Fibroblast of lung (primary cell): ENCODE measurements around the gene SETD9. TPM values are rescaled to one million over a fixed set of nuclear protein-coding genes. Genes with fewer than 3 reads are reported as not detected.

Experiments
- DNase-seq, 2 donors: peaks; one replicate each; pipeline versions ENCODE4 v3.0.0 to v3.0.0-alpha.2; 2010; ENCODE audit warnings: low read depth in 2 of 2
- H2AFZ ChIP-seq: 2 replicates; pipeline ENCODE4 v1.5.1; 2012; ENCODE audit warnings: low read length, control low read depth, inconsistent platforms
- H3K27ac ChIP-seq: 2 replicates; pipeline ENCODE4 v1.5.1; 2011; ENCODE audit warnings: low read length, control low read depth; ENCODE audit not compliant: insufficient read depth
- H3K27me3 ChIP-seq: 2 replicates; pipeline ENCODE4 v1.5.1; 2011; ENCODE audit warnings: mild to moderate bottlenecking, low read length; ENCODE audit not compliant: control insufficient read depth, insufficient read depth
- H3K36me3 ChIP-seq: 2 replicates; pipeline ENCODE4 v1.5.1; 2011; ENCODE audit warnings: low read length; ENCODE audit not compliant: control insufficient read depth, insufficient read depth
- H3K4me1 ChIP-seq: 2 replicates; pipeline ENCODE4 v1.5.1; 2011; ENCODE audit warnings: low read length; ENCODE audit not compliant: control insufficient read depth, insufficient read depth; ENCODE audit errors: extremely low read depth
- H3K4me2 ChIP-seq: 2 replicates; pipeline ENCODE4 v1.5.1; 2011; ENCODE audit warnings: low read length, control low read depth; ENCODE audit not compliant: insufficient read depth; ENCODE audit errors: extremely low read depth
- H3K4me3 ChIP-seq, 4 experiments: fragments of 200-600 bp in 1 of 4; sonication (generic) in 1 of 4; replicated peaks in 1 of 4; 2 replicates each; pipeline ENCODE4 v1.5.1; 2011 to 2016; ENCODE audit warnings: low read length in 4 of 4, low read depth in 3 of 4, mild to moderate bottlenecking in 3 of 4, control low read depth in 2 of 4, inconsistent platforms in 1 of 4, mixed read lengths in 1 of 4; ENCODE audit not compliant: insufficient read depth in 1 of 4; ENCODE audit errors: control extremely low read depth in 1 of 4
- H3K79me2 ChIP-seq: 2 replicates; pipeline ENCODE4 v1.5.1; 2012; ENCODE audit warnings: mild to moderate bottlenecking, low read length, inconsistent platforms; ENCODE audit not compliant: control insufficient read depth, insufficient read depth
- H3K9ac ChIP-seq: 2 replicates; pipeline ENCODE4 v1.5.1; 2011; ENCODE audit warnings: mild to moderate bottlenecking, low read length, control low read depth; ENCODE audit not compliant: insufficient read depth
- H3K9me3 ChIP-seq: 2 replicates; pipeline ENCODE4 v1.5.1; 2012; ENCODE audit warnings: low read depth, low read length; ENCODE audit not compliant: control insufficient read depth, insufficient read depth
- H4K20me1 ChIP-seq: 2 replicates; pipeline ENCODE4 v1.5.1; 2011; ENCODE audit warnings: low read length; ENCODE audit not compliant: control insufficient read depth, insufficient read depth; ENCODE audit errors: extremely low read depth
- EZH2 ChIP-seq: IDR thresholded peaks from 2 replicates; pipeline ENCODE4 v1.5.1; 2012; ENCODE audit warnings: low read length, control low read depth, mild to moderate bottlenecking; ENCODE audit errors: missing control alignments
- polyA plus RNA-seq, 2 donors: library from polyadenylated mRNA; depleted of rRNA in 1 of 2; stranded (reverse) in 1 of 2; unstranded in 1 of 2; fragments of >200 nt; gene quantifications; 2 replicates each; pipeline ENCODE4 v1.2.1, GENCODE V29; 2011 to 2012; ENCODE audit warnings: missing spikeins in 1 of 2
- total RNA-seq: library from RNA; depleted of rRNA; stranded (reverse); fragments of >200 nt; gene quantifications from 2 replicates; pipeline ENCODE4 v1.2.1, GENCODE V29; 2014
- TF ChIP-seq, protein P1 (sequence below), 2 donors: IDR thresholded peaks in 1 of 2; conservative IDR thresholded peaks in 1 of 2; 1 replicate in 1 of 2; 2 replicates in 1 of 2; pipeline ENCODE4 v1.5.1; 2011 to 2012; ENCODE audit warnings: low read length in 2 of 2, control low read depth in 1 of 2, inconsistent platforms in 1 of 2, low read depth in 1 of 2, mild to moderate bottlenecking in 1 of 2

SETD9 gene
- total and polyA plus RNA-seq, 2 donors (not counting 1 experiment from before 2014, with no cell fraction given): 2.2 to 15.5 TPM

GRCh38 chr5:56954262-56954661 lies 44.9 kb downstream of the SETD9 start:
- peaks cover 12% of the 10 kb centered on the region for H3K27me3 ChIP-seq
- H3K4me2 ChIP-seq: no peak overlapping the region
- no peak overlapping the region for H3K9ac ChIP-seq
- H3K4me1 ChIP-seq: no peaks in the 10 kb centered on the region
- no peak overlapping the region for H3K27ac ChIP-seq
- H3K9me3 ChIP-seq: no peaks in the 10 kb centered on the region
- H3K4me3 ChIP-seq: no peak overlapping the region
- H4K20me1 ChIP-seq: no peaks in the 10 kb centered on the region
- H3K36me3 ChIP-seq: no peaks in the 10 kb centered on the region
- no peak for DNase-seq
- H2AFZ ChIP-seq: no peak overlapping the region
- TF ChIP-seq, protein P1, sequence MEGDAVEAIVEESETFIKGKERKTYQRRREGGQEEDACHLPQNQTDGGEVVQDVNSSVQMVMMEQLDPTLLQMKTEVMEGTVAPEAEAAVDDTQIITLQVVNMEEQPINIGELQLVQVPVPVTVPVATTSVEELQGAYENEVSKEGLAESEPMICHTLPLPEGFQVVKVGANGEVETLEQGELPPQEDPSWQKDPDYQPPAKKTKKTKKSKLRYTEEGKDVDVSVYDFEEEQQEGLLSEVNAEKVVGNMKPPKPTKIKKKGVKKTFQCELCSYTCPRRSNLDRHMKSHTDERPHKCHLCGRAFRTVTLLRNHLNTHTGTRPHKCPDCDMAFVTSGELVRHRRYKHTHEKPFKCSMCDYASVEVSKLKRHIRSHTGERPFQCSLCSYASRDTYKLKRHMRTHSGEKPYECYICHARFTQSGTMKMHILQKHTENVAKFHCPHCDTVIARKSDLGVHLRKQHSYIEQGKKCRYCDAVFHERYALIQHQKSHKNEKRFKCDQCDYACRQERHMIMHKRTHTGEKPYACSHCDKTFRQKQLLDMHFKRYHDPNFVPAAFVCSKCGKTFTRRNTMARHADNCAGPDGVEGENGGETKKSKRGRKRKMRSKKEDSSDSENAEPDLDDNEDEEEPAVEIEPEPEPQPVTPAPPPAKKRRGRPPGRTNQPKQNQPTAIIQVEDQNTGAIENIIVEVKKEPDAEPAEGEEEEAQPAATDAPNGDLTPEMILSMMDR (conservative IDR thresholded peaks at IDR 0.05 in 1 of 2, IDR thresholded peaks at IDR 0.05 in 1 of 2; ENCODE audit: low read depth in 1 of 2, low read length in 2 of 2): no peak
- TF ChIP-seq EZH2: no peak
- H3K79me2 ChIP-seq: peaks cover 16% of the 10 kb centered on the region

DNA sequence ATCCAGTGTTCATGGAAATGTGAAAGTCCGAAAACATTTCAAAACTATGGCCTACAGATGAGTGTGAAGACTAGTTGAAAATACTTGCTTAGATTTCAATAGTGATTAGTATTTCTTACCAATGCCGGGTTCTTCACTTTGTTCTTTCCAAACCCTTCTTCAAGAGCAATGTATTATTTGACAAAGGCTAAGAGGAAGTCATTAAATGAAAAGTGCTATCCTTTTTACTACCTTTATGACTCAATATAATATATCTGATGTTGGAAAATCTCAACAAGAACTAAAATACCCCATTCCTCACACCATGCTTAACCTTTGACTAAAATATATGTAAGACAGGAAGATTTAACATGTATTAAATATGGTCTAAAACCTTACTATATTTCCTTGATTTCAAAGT lies 49.2 kb downstream of the SETD9 start:
- Histone ChIP-seq H3K79me2 (no peaks in the 10 kb centered on the region), H3K36me3 (no peaks in the 10 kb centered on the region), H2AFZ (no peak overlapping the region), H3K4me3 (no peak overlapping the region), H3K27me3 (peaks cover 22% of the 10 kb centered on the region), H3K4me1 (no peaks in the 10 kb centered on the region), H3K9ac (no peak overlapping the region), H3K27ac (no peak overlapping the region), H4K20me1 (no peaks in the 10 kb centered on the region), H3K9me3 (no peaks in the 10 kb centered on the region), H3K4me2 (no peak overlapping the region)
- no peak for DNase-seq
- TF ChIP-seq, protein P1 (conservative IDR thresholded peaks at IDR 0.05 in 1 of 2, IDR thresholded peaks at IDR 0.05 in 1 of 2; ENCODE audit: low read depth in 1 of 2, low read length in 2 of 2): no peak
- no peak for TF ChIP-seq EZH2

DNA sequence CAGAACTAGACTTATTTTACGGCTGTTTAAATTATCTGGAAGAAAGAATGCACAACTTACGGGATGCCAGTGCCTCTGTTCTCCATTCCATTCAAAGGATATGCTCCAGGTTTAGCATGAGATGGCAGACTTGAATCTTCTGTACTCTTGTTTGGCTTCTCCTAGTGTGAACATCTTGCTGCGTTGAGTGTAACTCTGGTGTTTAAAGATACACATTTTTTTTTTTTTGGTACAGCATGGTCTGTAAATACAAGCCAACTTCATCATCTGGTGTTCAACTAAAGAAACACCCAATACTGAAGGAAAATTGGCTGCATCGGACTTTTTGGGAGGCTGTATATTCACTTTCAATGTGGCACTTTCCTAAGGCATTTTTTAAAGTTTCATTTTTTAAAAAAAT lies 49.9 kb downstream of the SETD9 start:
- Histone ChIP-seq H3K36me3 (no peaks in the 10 kb centered on the region), H2AFZ (no peak overlapping the region), H3K4me1 (no peaks in the 10 kb centered on the region), H3K4me3 (no peak overlapping the region), H3K4me2 (no peak overlapping the region), H3K9me3 (no peaks in the 10 kb centered on the region), H4K20me1 (no peaks in the 10 kb centered on the region), H3K9ac (no peak overlapping the region), H3K27ac (no peak overlapping the region), H3K27me3 (peaks cover 22% of the 10 kb centered on the region), H3K79me2 (no peaks in the 10 kb centered on the region)
- no peak for DNase-seq
- TF ChIP-seq EZH2: no peak
- TF ChIP-seq, protein P1 (conservative IDR thresholded peaks at IDR 0.05 in 1 of 2, IDR thresholded peaks at IDR 0.05 in 1 of 2; ENCODE audit: low read depth in 1 of 2, low read length in 2 of 2): no peak
